Coronary artery (tissue), 2 donors: ENCODE data around the gene AUH.

ENCODE experiments used
- DNase-seq: peaks from one replicate; pipeline ENCODE4 v3.0.0-alpha.2; 2017; ENCODE audit warnings: low spot score
- H3K27ac ChIP-seq, 2 donors: fragments of 200-600 bp; sonication (generic); one replicate each; pipeline ENCODE4 v1.5.1; 2016 to 2019
- H3K4me3 ChIP-seq: fragments of 200-600 bp; sonication (generic); 2 replicates; pipeline ENCODE4 v1.5.1; 2016; ENCODE audit warnings: mild to moderate bottlenecking, moderate library complexity
- CTCF ChIP-seq: fragments of 200-600 bp; sonication (generic); IDR thresholded peaks from one replicate; pipeline ENCODE4 v1.5.1; 2019; ENCODE audit warnings: antibody characterized with exemption

Gene AUH

GRCh38 chr9:91328186-91328585 is 33.5 kb downstream of the AUH start:
- H3K27ac ChIP-seq = no peak overlapping the region
- no peak overlapping the region for H3K4me3 ChIP-seq
- no peak for TF ChIP-seq CTCF
- no peak for DNase-seq

- TF ChIP-seq CTCF = no peak
- no peak overlapping the region for H3K27ac ChIP-seq
- no peak for DNase-seq
- H3K4me3 ChIP-seq = no peak overlapping the region
Measured at GRCh38 chr9:91321691-91322090, 40.0 kb downstream of the AUH start.

DNA sequence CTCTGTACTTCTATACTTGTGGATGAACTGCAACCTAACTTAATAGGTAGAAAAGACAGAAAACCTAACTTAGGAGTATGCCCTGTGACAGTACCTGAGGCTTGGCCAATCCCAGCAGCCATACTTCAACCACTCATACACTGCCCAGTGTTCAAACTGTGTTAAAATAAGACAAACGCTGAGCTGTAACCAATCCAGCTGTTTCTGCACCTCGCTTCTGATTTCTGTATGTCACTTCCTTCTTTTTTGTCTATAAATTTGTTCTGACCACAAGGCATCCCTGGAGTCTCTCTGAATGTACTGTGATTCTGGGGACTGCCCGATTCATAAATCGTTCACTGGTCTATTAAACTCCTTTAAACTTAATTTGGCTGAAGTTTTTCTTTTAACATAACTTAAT is 41.4 kb downstream of the AUH start:
- DNase-seq = no peak
- H3K27ac ChIP-seq = no peak overlapping the region
- H3K4me3 ChIP-seq = no peak overlapping the region
- no peak for TF ChIP-seq CTCF

GRCh38 chr9:91316093-91316492 is 45.6 kb downstream of the AUH start:
- H3K27ac ChIP-seq = no peak overlapping the region
- no peak for TF ChIP-seq CTCF
- H3K4me3 ChIP-seq = no peak overlapping the region
- no peak for DNase-seq

- H3K27ac ChIP-seq = no peak overlapping the region
- no peak for DNase-seq
- TF ChIP-seq CTCF = no peak
- no peak overlapping the region for H3K4me3 ChIP-seq
Measured at GRCh38 chr9:91315191-91315590, 46.5 kb downstream of the AUH start.

- no peak overlapping the region for H3K27ac ChIP-seq
Measured at GRCh38 chr9:91312717-91313325, 48.9 kb downstream of the AUH start.

More at GRCh38 chr9:91312717-91313325, 48.9 kb downstream of the AUH start:
- no peak overlapping the region for H3K4me3 ChIP-seq
- DNase-seq = no peak
- no peak for TF ChIP-seq CTCF
